ENCODE measurements around the gene CBX7.

The CBX7 gene

DNA sequence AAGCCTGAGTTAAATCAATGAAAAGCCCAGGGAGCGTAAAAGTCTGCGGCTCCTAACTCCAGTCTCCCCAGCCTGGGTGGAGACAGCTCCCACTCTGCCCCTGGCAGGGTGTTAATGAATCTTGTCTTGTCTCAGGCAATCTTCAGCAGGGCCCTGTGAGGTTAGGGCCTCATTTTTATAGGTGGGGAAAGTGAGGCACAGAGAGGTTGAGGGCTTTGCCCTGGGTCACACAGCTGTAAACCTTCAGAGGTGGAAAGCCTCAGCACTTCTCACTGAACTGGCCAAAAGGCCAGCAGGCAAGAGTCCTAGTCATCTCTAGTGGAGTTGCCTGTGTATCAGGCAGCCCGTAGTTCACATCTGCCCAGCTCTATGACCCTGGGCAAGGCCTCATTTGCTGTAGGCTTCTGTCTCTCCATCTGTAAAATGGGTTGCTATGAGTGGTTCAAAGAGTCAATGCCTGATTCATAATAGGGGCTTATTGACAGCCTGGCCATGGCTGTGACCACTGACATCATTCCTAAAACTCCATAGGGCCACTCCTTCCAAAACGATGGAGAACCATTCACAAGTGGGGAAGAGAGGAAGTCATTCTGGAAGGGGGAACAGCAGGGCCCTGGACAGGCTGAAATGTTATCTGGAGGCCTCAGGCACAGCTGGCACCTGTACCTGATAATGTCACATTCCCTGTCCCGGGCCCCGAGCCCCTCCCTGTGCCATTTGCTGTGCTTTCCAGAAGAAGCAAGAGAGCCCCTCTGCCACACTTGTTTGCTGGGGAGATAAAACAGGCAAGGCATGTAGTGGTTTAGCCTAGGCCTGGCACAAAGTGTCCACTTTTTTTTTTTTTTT, 6.0 kb downstream of the CBX7 start:
- no peak for DNase-seq

DNA sequence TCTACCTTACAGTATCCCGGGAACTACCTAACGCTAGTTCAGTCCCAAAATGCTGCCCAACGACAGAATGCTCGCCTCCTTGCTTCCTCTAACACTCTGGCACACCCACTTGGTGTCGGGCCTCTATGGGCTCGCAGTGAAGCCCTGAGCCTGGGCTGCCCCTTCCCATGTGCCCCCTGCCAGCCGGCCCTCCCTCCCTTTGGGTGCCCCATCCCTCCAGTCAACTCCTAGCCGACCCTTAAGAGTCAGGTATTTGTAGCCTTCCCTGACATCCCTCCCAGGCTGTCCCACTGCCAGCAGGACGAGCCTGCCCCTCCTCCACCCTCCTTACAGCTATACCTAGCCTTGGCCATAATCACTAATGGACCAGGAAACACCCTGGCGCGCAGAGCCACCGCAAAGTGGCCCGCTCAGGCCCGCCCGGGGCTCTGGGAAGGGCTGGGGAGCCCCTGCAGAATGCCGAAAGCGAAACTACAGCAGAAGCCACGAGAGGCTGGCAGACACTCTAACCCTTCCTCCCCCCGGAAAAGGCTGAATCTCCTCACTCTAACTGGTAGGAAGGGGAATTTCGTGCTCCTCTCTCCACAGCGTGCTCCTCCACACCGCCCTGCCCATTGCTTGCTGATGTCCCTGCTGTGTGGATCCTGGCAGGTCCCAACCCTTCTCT, 8.2 kb downstream of the CBX7 start:
- peak; percentile 26 to 40 for DNase-seq

DNA sequence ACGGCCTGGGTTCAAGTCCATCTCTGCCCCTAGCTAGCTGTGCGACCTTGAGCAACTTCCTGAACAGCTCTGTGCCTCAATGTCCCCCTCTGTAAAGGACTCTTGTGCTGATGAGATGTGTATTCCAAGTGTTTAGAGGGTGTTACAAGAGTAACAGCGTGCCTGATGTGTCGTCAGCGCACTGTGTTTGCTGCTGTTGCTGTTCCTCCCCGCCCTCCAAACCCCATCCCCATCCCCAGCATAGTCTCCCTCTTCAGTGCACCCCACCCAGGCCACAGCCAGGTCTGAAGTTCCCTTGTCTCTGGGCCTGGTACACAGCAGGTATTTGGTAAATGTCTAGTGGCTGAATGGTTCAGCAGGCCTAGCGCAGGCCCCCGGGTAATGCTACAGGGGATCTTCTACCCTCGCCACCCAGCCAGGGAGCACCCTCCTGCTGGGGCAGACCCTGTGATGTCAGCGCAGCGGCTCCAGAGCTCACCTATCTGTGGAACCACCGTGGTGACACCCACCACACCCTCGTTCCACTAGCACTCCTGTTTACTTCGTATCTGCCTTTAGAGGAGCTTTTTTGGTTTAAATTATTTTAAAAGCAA, 10.3 kb downstream of the CBX7 start:
- no peak for DNase-seq

DNA sequence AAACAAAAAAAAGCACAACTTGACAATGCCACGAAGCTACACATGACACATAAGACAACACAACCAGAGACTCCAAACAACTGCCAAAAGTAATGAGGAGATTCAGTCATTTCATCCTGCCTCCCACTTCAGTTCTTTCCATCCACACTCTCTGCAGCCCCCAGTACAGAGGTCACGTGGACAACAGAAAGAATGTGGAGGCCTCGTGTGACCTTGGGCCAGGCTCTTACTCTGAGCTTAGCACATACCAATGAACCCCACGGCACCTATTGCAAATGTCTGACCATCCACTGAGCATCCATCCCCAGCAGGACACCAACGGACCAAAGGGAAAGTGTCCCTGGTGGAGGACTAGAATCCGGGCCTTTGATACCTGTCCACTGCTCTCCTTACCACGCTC, 12.5 kb downstream of the CBX7 start:
- DNase-seq: no peak

GRCh38 chr22:39138357-39138997, 14.0 kb downstream of the CBX7 start:
- DNase-seq: no peak

GRCh38 chr22:39136317-39136716, 16.2 kb downstream of the CBX7 start:
- no peak for DNase-seq

GRCh38 chr22:39135092-39135896, 17.2 kb downstream of the CBX7 start:
- peak in 1 of 2 donors; percentile 38 for DNase-seq

DNA sequence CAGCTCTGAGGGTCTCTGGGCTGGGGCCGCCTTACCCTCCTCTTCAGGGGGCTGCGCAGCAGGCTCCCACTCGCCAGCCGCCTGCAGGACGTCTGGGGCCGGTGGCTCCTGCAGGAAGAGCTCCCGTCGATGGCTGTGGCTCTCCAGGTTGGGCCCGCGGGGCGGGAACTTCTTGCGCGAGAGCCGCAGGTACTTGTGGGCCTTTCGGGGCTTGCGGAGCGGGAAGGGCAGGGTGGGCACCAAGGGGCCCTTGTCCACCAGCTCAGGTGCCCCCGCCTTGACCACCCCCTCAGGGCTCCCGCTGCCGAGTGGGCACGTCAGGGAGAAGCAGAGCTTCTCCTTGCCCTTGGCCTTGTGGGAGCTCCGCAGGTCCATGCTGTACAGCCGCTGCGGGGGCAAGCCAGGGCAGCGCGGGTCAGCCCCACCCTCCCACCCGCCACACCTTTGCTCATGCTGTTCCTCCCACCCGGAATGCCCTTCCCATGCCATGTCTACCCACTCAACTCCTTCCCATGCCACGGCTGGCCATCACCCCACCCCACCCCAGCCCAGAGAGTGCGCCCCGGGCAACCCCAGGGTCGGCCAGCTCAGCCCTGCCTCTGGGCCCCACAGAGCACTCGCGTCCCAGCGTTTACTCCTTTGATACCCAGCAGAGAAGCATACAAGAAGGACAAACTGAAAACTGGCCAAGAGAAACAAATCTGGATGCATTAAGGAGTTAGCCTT, 18.0 kb downstream of the CBX7 start:
- no peak for DNase-seq

DNA sequence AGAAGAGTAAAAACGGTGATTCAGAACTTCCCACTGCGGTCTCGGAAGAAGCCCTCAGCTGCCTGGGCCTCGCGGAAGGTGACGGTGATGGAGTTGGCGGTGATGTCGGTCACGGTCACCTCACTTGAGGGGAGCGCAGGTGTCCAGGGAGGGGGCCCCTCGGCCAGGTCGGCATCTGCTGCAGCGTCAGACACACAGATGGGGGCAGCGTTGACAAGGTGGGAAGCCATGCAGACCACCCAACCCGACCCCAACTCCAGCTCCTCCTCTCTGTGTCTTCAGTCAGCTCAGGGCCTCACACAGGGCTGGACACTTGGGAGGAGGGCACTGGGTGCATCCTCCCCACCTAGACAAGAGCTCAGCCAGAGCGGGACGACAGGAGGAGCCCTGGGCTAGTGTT, 18.6 kb downstream of the CBX7 start:
- no peak for DNase-seq

DNA sequence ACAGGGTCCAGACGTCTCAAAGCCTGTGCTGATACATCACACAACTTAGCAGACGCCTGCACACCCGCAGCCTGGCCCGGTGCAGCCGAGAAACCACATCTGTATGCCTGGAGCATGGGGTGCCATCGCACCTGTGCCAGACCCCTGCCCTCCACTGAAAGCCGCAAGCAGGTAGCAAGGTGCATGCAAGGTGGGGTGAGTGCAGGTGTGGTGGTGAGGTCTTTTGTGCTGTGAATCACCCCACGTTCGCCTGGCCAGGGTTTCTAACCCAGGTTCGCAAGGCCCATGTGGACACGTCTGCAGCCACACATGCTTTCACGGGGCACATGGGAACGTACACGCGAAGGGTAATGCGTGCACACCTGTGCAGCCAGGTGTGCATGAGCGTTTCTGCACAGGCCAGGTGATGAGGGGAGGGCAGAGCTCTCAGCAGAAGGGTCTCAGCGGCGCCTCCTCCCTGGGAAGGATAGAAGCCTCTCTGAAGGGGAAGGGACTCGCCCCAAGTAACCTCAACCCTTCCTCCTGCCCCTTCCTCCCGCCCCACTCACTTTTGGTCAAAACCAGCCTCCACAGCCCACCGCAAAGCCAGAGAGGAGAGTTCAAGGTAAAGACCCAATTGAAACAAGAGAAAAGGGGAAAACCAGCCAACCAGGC, 19.5 kb downstream of the CBX7 start:
- no peak for DNase-seq

GRCh38 chr22:39132281-39132680, 20.2 kb downstream of the CBX7 start:
- DNase-seq: no peak

- DNase-seq: no peak
Measured at GRCh38 chr22:39130892-39131855, 21.3 kb downstream of the CBX7 start.

- no peak for DNase-seq
Measured at GRCh38 chr22:39130152-39130704, 22.3 kb downstream of the CBX7 start.

DNA sequence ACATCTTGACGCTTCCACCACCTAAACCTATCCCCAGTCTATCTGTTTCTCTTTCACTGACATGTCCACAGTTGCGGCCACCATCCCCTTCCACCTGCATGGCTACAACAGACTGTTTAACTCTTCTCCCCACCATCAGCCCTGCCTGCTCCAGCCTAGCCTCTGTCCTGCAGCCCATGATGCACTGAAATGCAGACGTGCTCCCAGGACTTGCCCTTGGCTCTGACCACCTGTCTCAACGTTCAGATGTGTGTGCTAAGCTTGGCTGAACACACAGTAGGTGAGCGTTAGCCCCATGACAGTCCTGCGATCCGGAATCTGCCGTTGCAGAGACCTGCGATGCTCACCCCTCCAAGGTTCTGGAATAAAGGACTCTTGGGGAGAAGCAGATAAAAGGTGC, 22.7 kb downstream of the CBX7 start:
- DNase-seq: no peak

- DNase-seq: no peak
Measured at GRCh38 chr22:39129081-39129480, 23.4 kb downstream of the CBX7 start.

DNA sequence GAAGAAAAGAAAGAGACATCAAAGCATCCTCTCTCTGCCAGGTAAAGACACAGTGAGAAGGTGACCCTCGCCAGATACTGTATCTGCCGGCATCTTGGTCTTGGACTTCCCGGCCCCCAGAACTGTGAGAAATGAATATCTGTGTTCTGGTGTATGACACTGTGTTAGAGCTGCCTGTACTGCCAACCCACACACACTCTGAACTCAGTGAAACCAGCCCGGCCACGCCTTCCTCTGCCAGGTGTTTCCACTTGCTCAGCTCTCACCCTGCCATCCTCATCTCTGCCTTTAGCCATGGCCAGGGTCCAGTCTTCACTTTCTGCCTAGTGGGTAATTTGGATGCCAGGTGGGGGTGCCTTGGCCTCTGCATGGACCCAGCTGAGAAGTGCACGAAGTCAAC, 24.0 kb downstream of the CBX7 start:
- no peak for DNase-seq

GRCh38 chr22:39125622-39126021, 26.9 kb downstream of the CBX7 start:
- no peak for DNase-seq

GRCh38 chr22:39123751-39124581, 28.5 kb downstream of the CBX7 start:
- no peak for DNase-seq

Measured in stimulated activated CD4-positive, alpha-beta T cell treated with anti-CD3 and anti-CD28 coated beads, Interleukin-2, amount 100 ng/mL, for 48 hours (primary cell).